Measurements from ENCODE around the gene PURA. TPM values are rescaled to one million over a fixed set of nuclear protein-coding genes. Genes with fewer than 3 reads are reported as not detected.

PURA gene
- total RNA-seq, 2 donors from 2014 or later = 9.0 to 10.3 TPM

DNA sequence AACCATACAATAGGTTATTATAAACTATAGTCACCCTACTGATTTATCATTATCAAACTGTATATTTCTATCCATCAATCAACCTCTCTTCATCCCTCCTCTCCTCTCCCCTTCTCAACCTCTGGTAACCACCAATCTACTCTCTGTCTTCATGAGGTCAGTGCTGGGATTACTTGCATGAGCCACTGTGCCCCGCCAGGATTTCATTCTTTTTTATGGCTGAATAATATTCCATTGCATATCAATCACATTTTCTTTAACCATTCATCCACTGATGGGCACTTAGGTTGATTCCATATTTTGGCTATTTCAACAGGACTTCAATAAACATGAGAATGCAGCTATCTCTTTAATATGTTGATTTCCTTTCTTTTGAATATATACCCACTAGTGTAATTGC, 10.8 kb upstream of the PURA start:
- peaks cover 6% of the 10 kb centered on the region for H3K27me3 Mint-ChIP-seq
- DNase-seq (no peak), ATAC-seq (no peak)
- H3K36me3 Mint-ChIP-seq (ENCODE audit: low read depth) = no peaks in the 10 kb centered on the region
- H3K4me3 Mint-ChIP-seq = no peak overlapping the region
- peaks cover 4% of the 10 kb centered on the region for H3K4me1 Mint-ChIP-seq
- no peaks in the 10 kb centered on the region for H3K9me3 ChIP-seq (ENCODE audit: control insufficient read depth, low read length, poor library complexity, severe bottlenecking)
- H3K27ac Mint-ChIP-seq = no peak overlapping the region

DNA sequence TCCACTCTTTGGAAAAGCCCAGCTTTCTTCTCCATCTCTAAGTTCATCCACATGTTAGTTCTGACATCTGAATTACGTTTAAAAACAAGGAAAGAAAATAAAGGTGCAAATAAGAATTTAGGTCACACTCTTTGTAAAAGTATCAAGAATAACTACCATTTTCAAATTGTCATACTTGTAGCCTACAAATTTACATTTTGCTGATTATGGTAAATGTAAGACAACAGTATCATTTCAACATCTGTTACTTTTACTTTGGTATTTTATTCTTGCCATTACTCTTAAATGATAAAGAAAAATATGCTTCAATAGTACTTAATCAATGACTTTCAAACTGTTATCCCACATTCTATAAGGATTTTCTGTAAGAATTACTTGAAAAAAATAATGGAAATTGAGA, 9.8 kb upstream of the PURA start:
- Mint-ChIP-seq H3K4me1 (peaks cover 12% of the 10 kb centered on the region), H3K4me3 (no peak overlapping the region), H3K36me3 (ENCODE audit: low read depth) (no peaks in the 10 kb centered on the region), H3K27me3 (peaks cover 6% of the 10 kb centered on the region), H3K27ac (no peak overlapping the region)
- no peaks in the 10 kb centered on the region for H3K9me3 ChIP-seq (ENCODE audit: control insufficient read depth, low read length, poor library complexity, severe bottlenecking)
- DNase-seq = no peak
- no peak for ATAC-seq

DNA sequence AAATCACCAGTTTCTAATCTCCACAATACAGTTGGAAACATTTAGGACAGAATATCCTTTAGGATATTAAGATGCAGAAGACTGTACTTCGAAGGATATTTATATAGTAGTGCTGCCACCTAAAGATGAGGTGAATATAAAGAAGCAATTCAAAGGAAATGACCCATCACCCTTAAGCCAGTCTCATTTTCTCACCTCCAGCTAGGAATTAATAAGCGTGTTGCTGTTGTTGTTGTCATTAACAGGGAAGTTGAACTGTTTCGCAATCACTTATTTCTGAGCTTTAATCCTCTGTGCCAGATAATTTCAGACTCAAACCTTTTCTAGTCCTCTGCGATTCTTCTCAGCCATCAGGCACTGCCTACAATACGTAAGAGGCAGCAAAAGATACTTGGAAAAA, 7.8 kb upstream of the PURA start:
- ATAC-seq = no peak
- no peaks in the 10 kb centered on the region for H3K36me3 Mint-ChIP-seq (ENCODE audit: low read depth)
- DNase-seq = no peak
- H3K4me3 Mint-ChIP-seq = peak overlapping the region; percentile 15
- peak overlapping the region; percentile 96 for H3K27ac Mint-ChIP-seq
- peaks cover 20% of the 10 kb centered on the region for H3K4me1 Mint-ChIP-seq
- no peaks in the 10 kb centered on the region for H3K9me3 ChIP-seq (ENCODE audit: control insufficient read depth, low read length, poor library complexity, severe bottlenecking)
- H3K27me3 Mint-ChIP-seq = no peaks in the 10 kb centered on the region

DNA sequence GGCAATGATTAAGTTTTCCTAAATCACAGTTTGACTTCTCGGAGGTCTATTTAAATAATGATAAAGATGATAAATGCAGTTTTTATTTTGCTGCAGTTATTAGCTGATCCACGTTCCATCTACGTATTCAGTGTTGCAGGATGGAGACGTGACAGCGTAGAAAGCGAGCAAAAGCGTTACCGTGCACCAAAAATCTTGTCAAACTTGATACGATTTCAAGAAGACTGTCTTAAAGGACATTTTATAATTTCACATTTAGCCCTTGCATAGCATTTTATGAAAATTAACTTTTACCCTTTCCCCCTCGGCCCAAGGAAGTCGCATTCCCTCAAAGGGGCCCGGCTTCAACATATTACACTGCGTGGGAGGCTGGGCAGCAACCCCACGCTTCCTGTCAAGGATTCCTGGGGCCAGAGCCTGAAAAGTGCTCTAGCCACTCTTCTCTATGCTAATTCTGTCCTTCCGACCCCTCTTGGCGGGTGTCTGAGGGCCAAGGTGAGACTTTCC, 7.1 kb upstream of the PURA start:
- H3K27me3 Mint-ChIP-seq = no peaks in the 10 kb centered on the region
- peak overlapping the region; percentile 96 for H3K27ac Mint-ChIP-seq
- H3K4me3 Mint-ChIP-seq = peak overlapping the region; percentile 98
- no peak for ATAC-seq
- no peaks in the 10 kb centered on the region for H3K9me3 ChIP-seq (ENCODE audit: control insufficient read depth, low read length, poor library complexity, severe bottlenecking)
- no peaks in the 10 kb centered on the region for H3K36me3 Mint-ChIP-seq (ENCODE audit: low read depth)
- peaks cover 22% of the 10 kb centered on the region for H3K4me1 Mint-ChIP-seq
- DNase-seq = no peak

DNA sequence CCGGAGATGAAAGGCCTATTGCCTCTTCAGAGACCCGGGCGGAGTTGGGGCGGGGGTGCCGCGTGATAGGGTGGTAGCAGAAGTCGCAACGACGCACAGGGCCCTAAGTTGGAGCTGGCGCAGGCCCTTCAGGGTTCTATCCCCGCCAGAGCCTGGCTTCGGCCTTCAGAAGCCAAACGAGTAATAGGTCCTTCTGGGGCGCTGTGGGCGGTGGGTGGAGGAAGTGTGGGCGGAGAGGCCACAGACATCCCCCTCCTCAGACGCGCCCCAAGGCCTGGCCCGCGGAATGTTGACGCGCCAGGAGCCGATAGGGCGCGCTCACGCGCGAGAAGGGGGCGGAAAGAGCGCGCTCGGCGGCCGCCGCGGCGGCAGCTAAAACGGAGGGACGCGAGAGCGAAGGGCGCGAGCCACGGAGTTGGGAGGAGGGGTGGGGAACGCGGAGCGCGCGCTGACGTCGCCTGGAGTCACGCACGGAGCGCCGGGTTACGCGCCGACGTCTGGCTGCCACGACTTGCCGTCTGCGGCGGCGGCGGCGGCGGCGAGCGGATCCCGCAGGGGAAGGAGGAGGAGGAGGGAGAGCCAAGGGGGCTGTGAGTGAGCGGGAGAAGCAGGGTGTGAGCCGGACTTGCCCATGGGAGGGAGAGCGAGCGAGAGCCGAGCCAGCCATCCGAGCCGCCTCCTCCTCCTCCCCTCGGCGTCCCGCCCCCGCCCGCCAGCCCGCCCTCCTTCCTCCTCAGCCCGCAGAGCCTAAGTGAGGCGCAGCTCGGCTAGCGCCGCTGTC, 6.4 kb upstream of the PURA start:
- Mint-ChIP-seq H3K27me3 (no peaks in the 10 kb centered on the region), H3K4me3 (peak overlapping the region; percentile 98), H3K4me1 (peaks cover 27% of the 10 kb centered on the region), H3K36me3 (ENCODE audit: low read depth) (no peaks in the 10 kb centered on the region), H3K27ac (peak overlapping the region; percentile 96)
- H3K9me3 ChIP-seq (ENCODE audit: control insufficient read depth, low read length, poor library complexity, severe bottlenecking) = no peaks in the 10 kb centered on the region
- peak; percentile 88 to 91 (median 91) for DNase-seq
- peak; percentile 88 for ATAC-seq

DNA sequence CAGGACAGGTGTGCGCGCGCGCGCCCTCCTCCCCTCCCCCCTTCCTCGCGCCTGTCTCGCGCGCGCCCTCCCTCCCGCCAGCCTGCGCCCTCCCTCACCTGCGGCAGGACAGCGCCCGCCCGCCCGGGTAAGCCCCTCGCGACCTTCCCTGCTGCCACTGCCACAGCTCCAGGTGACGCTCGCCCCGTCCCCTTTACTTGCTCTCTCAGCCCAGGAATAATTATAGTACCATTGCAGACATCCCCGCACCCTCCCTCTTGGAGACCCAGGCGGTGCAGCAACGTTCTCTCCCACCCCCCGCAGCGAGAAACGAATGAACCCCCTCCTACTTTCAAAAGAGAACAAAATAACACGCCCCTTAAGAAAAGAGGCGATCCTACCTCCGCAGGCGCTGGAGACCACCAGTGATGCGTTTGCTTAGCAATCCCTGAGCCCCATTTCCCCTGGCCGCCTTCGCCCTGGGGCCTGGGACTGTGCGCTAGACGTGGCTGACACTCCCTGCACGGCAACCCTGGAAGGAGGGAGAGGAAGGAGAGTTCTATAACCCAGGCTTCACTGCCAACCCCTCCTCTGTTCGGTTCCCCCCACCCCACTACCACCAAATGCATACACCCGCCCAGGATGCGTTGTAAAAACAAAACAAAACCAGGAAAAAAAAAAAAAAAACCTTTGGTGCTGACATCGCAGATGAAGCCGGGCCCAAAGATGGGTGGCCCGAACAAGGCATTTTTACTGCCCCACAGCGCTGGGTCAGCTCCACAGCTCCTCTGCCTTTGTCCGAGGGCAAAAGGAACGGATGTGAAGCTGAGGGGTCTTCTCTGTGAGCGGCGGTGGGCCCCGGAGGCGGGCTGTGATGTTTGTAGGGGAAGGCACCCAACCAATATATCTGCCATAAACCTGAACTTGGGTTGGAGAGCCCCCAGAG, 5.6 kb upstream of the PURA start:
- ATAC-seq = no peak
- Mint-ChIP-seq H3K4me3 (peak overlapping the region; percentile 98), H3K27me3 (no peaks in the 10 kb centered on the region), H3K27ac (peak overlapping the region; percentile 96), H3K36me3 (ENCODE audit: low read depth) (no peaks in the 10 kb centered on the region), H3K4me1 (peaks cover 32% of the 10 kb centered on the region)
- DNase-seq = peak in 1 of 3 donors; percentile 65
- no peaks in the 10 kb centered on the region for H3K9me3 ChIP-seq (ENCODE audit: control insufficient read depth, low read length, poor library complexity, severe bottlenecking)

DNA sequence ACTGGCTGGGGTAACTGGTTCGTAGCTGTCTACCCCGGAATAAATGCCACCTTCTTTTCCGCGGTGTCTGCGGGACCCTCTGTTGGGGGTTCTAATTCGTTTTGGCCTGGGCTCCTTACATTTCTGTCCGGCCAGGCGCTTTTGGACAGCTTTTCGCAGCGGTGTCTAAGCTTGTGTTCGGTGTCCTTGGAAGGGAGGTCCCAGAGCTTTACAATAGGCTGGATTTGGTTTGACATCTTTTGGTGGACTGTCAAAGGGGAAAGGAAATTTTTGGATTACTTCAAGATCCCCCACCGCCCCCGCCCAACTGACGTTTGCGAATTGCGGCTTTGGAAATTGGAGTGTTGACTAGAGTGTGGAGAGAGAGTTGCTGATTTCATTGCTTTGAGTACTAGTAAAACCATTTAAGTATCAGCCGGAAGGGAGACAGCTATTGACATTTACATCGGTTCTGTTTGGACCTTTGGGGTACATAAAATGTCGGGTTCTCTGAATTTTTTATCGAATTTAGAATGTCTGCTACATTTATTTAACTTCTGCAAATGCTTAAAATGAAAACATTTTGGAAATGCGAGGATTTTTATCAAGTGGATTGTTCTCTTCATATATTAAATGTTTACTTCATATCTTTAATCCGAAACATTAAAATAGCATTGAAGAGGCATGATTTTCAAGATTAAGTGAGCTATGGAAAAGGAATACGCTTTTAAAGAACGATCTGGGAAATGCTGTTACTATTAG, 4.7 kb upstream of the PURA start:
- H3K27me3 Mint-ChIP-seq = no peaks in the 10 kb centered on the region
- H3K27ac Mint-ChIP-seq = peak overlapping the region; percentile 96
- peak overlapping the region; percentile 98 for H3K4me3 Mint-ChIP-seq
- DNase-seq (no peak), ATAC-seq (no peak)
- H3K4me1 Mint-ChIP-seq = peaks cover 33% of the 10 kb centered on the region
- H3K36me3 Mint-ChIP-seq (ENCODE audit: low read depth) = no peaks in the 10 kb centered on the region
- H3K9me3 ChIP-seq (ENCODE audit: control insufficient read depth, low read length, poor library complexity, severe bottlenecking) = no peaks in the 10 kb centered on the region

DNA sequence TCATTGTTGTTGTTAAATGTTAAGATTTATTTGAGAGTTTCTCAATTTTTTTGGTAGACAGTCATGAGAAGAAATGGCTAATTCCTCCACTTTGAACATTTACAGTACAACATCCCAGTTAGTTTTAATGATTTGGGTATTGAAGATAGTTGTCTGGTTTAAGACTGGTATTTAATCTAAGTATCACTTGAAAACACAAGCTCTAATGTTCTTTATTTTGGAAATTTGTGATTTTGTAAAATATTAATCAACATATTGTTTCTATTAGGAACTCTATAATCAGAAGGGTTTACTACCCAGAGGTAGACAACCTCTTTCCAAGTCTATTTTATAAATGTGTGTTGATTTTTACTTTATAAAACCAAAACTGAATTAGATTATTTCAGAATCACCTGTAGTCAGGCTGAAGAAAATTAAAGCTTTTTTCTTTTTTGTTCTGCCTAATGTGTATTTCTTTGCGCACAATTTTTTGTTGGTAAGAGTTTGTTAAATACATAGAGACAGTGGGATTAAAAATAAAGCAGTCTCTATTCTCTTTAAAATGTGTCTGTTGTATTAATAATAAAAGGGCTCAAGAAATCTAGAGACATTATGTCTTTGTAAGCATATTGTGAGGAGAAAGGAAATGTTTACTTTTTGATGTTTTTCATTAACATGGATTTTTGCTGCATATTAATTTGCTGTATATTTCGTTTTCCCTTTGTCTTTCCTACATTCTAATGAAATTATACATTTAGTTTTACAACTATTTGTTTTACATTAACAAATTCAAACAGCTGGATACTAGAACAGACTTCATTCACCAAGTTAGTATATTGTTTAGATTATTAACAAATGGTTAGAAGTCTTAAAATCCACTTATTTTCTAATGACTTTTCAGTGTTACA, 3.9 kb upstream of the PURA start:
- peaks cover 36% of the 10 kb centered on the region for H3K4me1 Mint-ChIP-seq
- H3K36me3 Mint-ChIP-seq (ENCODE audit: low read depth) = no peaks in the 10 kb centered on the region
- peak overlapping the region; percentile 98 for H3K4me3 Mint-ChIP-seq
- ATAC-seq (no peak), DNase-seq (no peak)
- no peaks in the 10 kb centered on the region for H3K9me3 ChIP-seq (ENCODE audit: control insufficient read depth, low read length, poor library complexity, severe bottlenecking)
- H3K27me3 Mint-ChIP-seq = no peaks in the 10 kb centered on the region
- peak overlapping the region; percentile 96 for H3K27ac Mint-ChIP-seq

DNA sequence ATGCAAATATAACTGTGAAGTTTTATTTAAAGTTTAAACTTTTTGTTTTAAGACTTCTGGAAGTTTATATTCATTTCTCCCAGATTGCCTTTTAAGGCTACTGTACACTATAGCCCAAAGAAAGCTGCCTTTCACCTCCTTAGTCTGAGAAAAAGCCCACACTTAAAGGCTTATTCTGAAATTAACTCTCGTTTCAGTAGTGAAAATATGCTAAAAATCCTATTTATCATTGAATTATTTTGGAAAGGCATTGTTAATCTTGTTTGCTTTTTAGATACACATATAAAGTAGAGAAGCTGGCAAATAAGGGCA, 3.3 kb upstream of the PURA start:
- DNase-seq = no peak
- Mint-ChIP-seq H3K27me3 (no peaks in the 10 kb centered on the region), H3K36me3 (ENCODE audit: low read depth) (no peaks in the 10 kb centered on the region), H3K4me1 (peaks cover 39% of the 10 kb centered on the region), H3K4me3 (no peak overlapping the region), H3K27ac (no peak overlapping the region)
- no peaks in the 10 kb centered on the region for H3K9me3 ChIP-seq (ENCODE audit: control insufficient read depth, low read length, poor library complexity, severe bottlenecking)
- no peak for ATAC-seq

DNA sequence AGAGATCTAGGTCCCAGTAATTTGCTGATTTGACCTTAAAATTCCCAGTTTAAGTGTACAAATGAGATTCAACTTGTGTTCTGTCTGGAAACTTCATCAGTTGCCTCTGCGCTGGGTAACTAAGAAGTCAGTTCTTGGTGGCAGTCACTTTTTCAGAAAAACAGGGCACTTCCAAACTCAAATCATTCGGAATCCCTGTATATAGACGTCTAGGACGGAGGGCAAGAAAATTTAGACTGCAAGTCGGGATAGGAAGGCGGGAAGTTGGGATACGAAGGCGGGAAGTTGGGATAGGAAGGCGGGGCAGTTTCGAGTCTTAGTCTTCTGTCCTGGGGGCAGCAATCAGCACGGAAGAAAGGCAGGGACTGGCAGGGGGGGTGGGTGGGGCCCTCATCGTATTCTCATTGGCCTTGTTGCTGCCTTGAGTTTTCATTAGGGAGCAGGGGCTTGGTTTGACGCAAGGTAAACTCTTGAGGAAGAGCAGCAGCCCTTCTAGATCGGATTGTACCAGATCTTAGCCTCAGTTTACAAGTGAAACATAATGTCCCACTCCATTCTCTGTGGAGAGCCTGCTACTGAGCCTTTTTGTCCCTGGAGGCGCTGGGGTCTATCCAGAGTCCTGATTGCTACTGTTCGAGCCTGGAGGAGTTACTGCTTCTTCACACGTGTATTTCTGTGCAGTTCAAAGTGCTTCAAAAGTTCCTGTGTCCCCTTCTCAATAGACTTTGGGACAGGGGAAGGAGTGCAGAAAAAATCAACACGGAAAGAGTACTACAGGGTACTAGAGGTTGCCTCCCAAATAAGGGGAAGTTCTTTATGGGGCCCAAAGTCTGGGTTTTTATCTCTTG, 2.7 kb upstream of the PURA start:
- H3K27ac Mint-ChIP-seq = peak overlapping the region; percentile 93
- no peak overlapping the region for H3K4me3 Mint-ChIP-seq
- no peaks in the 10 kb centered on the region for H3K36me3 Mint-ChIP-seq (ENCODE audit: low read depth)
- no peak for ATAC-seq
- H3K9me3 ChIP-seq (ENCODE audit: control insufficient read depth, low read length, poor library complexity, severe bottlenecking) = no peaks in the 10 kb centered on the region
- H3K27me3 Mint-ChIP-seq = no peaks in the 10 kb centered on the region
- H3K4me1 Mint-ChIP-seq = peaks cover 40% of the 10 kb centered on the region
- no peak for DNase-seq

DNA sequence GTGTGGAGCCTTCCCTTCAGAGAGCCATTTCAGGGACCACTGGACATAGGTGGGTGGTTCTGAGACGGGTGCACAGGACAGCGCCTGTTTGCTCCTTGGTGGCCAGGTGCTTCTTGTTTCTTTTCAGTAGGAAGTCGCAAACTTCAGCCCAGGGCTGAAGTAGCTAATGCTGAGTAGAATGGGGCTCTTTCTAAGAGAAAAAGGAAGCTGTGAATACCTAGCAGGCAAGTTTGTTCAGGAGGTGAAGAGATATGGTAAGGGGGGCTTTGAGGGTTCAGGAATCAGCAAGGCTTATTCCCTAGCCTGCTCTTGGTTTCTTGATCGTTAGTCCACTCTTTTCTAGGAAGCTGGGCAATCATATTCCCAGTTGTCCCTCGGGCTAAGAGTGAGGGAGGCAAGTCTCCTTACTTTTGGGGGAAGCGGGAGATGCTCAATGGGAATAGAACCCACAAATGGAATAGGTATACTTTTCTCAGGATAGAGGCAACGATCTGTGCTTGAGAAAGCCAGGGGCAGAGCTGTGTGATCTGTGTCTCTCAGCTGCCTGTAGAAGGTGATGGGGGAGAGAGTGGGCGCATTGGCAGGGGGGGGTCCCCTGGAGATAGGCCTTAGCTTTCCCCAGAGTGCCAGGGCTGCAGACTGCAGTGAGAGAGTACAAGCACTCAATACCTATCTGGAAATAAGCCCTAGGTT, 1.9 kb upstream of the PURA start:
- no peaks in the 10 kb centered on the region for H3K9me3 ChIP-seq (ENCODE audit: control insufficient read depth, low read length, poor library complexity, severe bottlenecking)
- no peaks in the 10 kb centered on the region for H3K27me3 Mint-ChIP-seq
- DNase-seq (no peak), ATAC-seq (no peak)
- H3K36me3 Mint-ChIP-seq (ENCODE audit: low read depth) = no peaks in the 10 kb centered on the region
- peaks cover 42% of the 10 kb centered on the region for H3K4me1 Mint-ChIP-seq
- H3K27ac Mint-ChIP-seq = peak overlapping the region; percentile 93
- peak overlapping the region; percentile 19 for H3K4me3 Mint-ChIP-seq
